ENCODE measurements around the gene OR5A1.
"Not testable (repeated sequence)": the region's sequence is repeated elsewhere in the genome, so short reads cannot be mapped to it uniquely, and the experiment has no call there.

OR5A1 gene

DNA sequence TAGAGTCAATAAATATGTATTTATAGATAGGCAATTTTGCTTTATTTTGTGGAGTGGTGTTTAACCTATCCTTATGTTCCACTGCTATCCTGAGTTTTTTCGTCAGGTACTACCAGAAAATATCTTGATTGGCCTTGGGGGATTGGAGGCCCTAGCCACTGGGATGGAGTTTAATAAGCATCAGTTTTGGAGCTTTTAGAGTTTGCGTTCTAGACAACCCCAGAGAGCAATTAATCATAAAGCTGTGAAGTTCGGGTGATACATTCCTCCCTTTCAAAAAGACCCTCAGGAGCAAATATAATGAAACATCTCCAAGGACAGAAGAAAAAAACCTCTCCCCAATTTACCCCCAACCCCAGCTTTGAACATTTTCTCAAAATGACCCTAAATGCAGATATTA lies at the start of gene OR5A1:
TSS of gene OR5A1 (plus strand) at position 301 of the 400 bp plus-strand sequence. CDS start 6,700 bp downstream, outside the sequence.
- no peak for FAIRE-seq

DNA sequence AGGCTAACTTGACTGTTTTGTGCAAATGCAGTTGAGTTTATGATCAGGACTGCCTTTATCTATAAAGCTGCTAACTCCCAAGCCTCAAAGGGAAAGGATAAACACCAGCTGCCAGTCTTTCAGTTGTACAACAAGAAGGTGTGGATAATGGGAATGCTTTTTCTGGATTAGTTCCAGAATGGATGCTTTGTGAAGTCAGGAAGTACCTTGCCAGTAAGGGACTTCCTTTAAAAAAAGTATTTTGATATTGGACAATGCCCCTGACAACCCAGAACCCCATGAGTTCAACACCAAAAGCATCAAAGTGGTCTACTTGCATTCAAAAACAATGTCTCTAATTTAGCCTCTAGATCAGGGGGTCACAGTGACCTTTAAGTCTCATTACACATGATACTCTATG lies 42.1 kb upstream of the OR5A1 start:
- FAIRE-seq, result no peak

DNA sequence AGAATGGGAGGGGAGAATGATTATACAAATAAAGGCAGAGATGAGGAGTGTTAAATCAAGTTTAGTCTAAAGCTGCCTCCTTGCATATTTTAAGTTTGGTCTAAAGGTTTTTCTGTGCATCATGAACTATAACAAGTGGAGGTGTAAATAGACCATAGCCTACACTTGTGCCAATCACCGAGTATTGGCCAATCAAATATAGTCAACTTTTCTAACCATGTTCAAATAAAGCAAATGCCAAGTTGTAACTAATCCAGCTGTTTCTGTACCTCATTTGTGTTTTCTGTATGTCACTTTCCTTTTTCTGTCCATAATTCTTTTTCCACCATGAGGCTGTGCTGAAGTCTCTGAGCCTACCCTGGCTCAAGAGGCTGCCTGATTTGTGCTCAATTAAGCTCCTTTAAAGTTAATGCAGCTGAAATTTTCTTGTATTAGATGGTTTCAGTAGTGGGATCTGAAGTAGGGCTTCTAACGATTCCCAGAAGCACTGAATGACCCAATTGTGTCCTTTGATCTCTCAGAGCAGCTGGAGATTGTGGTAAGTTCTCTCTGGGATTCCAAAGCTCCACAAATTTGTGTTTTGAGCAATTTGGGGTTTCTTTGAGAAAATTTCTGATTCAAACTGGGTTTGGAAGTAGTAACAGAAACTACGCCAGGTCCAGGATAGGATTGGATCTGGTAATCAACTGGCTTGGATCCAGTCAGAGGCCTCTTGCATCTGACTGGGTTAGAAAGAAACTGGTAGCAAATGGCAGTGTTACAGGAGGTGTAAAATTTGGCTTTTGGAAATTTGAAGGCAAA lies 35.6 kb upstream of the OR5A1 start:
- no peak for FAIRE-seq

DNA sequence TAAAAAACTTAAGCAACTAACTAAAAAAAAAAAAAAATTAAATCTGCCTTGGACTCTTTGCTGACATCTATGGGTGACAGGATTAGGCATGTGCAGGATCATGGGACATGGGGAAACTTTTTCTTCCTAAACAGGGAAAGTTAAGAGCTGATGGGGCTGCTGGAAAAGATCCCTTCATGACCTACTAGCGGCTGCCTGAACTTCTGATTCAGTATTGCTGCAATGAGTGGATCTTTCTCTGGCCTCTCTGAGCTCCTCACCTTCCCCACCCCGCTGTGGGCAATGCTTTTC lies 35.1 kb upstream of the OR5A1 start:
- FAIRE-seq, result no peak

DNA sequence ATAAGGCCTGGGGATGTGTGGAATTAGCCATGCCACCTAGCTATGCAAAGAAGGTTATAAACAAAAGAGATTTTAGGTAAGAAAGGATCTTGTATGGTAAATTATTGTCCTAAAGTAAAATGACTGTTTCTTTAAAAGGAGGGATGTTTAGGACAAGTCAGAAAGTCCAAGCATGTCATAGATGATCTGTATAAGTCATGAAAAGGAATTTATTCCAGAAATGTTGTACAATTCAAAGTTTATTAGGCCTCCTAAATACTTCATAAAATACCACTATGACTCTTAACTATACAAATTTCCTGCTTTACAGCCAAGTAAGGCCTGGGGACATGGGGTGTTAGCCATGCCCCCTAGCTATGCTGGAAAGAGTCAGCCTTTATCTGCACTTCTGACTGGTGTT lies 32.7 kb upstream of the OR5A1 start:
- FAIRE-seq, result no peak

DNA sequence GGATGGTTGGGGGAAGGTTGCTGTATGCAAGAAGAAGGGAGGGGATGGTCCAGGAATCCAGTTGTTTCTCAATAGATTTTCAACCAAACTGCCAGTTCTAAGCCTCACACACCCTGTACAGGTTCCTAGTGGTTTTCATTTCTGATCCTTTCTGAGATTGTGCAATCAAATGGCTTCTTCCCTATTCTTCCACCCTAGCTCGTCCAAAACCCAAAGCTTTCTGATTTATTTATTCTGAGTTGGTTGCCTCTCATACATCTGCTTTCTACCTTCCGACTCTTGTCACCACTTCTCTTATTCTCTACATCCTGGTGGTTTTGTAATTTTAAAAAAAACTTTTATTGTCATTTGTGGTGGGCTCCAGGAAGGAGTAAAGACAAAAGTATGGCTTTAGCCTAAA lies 22.6 kb upstream of the OR5A1 start:
- no peak for FAIRE-seq

DNA sequence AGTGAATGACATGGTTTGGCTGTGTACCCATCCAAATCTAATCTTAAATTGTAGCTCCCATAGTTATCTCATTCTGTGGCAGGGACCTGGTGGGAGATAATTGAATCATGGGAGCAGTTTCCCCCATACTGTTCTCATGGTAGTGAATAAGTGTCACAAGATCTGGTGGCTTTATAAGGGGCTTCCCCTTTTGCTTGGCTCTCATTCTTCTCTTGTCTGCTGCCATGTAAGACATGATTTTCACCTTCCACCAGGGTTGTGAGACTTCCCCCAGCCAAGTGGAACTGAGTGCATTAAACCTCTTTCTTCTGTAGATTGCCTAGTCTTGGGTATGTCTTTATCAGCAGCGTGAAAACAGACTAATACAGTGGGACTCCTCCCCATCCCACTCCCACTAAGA lies 21.2 kb upstream of the OR5A1 start:
- no peak for FAIRE-seq

DNA sequence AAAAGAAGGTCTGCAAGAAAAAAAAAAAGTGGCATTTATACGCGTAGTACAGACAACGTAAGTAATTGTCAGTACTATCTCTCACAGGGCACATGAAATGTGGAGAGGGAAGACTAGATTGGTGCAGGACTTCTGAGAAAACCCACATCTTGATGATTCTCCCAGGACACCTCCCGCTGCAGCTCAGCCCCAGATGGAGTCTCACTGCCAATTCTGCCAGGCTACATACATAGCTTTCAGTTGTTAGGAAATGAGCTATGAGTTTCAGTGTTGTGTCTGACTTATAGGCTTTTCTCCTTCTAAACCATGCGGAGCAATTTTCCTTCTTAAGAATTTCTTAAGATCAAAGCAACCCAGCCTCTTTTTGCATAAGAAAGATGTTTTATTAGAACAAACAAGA lies 19.7 kb upstream of the OR5A1 start:
- no peak for FAIRE-seq

DNA sequence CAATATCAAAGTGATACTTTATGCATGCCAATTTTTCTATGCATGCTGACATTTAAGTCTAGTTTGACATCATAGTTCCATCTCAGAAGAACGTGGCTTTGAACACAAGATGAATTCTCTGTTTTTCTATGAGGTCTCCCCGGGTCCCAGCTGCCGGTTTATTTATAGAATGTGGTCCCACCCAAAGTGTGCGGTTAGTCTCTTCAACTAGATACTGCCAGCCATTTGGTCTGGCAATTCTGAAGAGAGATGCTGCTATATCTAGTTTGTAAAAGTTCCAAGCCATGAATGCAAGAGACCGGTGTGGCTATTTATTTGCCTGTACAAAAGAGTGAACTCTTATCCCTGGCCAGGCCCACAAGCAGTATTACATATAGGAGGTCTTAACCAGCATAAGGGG lies 19.2 kb upstream of the OR5A1 start:
- FAIRE-seq, result no peak

DNA sequence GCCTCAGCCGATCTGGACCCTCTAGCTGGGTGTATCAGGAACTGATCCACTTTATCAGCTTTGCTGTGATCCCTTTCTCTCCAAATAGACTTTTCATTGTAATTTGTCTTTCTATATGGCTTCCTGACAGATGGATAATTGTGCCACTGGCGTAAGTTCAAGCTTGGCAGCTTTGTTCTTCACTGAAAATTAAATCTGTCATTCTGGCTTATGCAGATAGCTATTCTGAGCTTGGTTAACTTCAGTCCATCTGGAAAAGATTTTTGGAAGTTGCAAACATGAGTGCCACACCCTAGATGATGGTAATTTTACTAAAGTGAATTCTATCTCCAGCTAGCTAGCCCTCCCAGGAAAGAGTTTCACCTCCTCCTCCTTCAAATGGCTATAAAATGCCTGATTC lies 18.1 kb upstream of the OR5A1 start:
- no peak for FAIRE-seq

DNA sequence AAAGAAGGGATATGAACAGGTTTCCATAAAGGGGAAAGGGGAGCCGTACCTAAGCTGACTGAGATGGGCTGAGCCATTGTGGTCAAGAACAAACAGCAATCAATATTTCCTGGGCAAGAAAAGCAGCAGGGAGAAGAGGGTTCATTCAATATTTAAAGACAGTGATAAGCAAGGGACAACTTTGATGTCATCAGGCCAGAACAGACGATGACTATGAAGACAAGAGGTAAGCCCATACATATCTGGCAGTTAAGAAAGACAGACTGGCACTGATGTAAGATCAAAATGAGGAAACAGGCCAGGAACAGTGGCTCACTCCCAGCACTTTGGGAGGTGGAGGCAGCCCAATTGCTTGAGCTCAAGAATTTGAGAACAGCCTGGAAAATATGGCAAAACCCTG lies 12.4 kb upstream of the OR5A1 start:
- no peak for FAIRE-seq

DNA sequence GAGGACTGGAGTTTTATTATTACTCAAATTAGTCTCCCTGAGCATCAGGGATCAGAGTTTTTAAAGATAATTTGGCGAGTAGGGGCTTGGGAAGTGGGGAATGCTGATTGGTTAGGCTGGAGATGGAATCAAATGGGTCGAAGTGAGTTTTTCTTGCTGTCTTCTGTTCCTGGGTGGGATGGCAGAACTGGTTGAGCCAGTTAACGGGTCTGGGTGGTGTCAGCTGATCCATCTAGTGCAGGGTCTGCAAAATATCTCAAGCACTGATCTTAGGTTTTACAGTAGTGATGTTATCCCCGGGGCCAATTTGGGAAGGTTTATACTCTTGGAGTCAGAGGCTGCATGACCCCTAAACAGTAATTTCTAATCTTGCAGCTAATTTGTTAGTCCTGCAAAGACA lies 11.1 kb upstream of the OR5A1 start:
- no peak for FAIRE-seq

DNA sequence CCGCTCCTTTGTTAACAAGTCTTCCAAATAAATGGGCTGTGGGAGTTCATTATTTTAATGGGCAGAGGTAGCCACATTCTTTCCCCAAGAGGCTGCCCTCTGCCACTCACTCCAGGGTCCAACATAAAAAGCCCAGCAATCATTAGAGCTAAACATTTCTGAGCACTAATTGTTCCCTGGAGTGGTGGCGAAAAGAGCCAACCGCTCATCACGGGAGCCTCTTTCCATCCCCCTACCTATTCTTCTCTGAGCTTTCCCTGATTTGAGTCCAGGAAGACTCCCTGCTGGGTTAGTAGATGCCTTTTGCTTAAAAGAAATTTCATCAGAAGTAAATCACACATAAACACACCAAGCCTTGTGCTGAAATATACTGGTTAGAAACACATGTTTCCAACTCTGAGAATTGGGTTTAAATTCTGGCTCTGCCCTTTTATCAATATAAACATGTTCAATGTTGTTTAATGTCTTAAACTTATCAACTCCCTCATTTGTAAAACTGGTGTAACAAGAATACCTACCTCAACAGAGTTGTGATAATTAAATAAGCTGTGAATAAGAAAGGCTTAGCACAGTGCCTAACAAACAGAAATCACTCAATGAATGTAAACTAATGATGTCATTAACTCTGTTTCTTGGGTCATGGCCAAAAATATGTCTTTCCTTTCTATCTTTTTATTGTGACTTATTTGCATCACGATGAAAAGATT lies 9.8 kb upstream of the OR5A1 start, which contains the start of gene OR5A2:
TSS of gene OR5A2 (minus strand) at position 53 of the 707 bp plus-strand sequence. CDS start 3,460 bp downstream, outside the sequence.
- FAIRE-seq, result no peak

DNA sequence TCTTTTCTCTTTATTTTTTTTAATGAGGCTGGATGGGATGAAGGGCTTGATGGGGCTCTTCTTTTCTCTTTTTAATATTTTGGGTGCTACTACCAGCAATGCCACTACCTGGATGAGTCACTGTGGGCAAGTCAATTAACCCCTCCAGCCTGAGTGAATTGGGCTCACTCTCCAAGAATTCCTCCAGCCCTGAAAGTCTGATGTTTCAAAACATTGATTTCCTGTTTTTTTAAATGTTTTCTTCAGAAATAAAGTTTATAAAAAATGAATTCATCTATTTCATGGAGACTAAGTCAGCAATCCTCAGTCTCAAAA lies 9.2 kb upstream of the OR5A1 start:
- FAIRE-seq, result no peak

DNA sequence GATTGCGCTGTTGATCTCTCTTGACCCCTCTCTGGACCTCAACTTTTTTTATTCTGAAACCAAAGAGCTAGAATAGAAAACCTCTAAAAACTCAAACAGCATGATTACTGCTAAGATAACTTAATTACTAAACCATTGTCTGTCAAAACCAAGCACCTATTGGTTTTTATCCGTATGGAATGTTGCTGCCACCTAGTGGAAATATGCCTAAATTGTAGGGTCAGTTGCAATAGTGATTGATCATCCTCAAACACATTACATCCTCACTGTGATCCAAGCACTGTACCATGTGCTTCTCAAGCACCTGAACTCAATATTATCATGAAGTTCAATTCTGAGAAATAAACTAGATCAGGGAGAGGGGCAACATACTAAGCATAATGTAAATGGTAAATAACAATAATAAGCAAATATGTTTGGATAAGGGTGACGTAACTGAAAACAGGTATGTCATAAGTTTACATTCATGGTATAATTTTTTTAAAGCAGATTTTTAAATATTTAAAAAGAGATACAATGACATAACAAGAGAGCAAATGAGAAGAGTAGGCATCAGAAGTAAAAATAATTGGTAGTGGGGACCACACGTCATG lies 6.2 kb upstream of the OR5A1 start:
- peak; percentile 61 for FAIRE-seq

DNA sequence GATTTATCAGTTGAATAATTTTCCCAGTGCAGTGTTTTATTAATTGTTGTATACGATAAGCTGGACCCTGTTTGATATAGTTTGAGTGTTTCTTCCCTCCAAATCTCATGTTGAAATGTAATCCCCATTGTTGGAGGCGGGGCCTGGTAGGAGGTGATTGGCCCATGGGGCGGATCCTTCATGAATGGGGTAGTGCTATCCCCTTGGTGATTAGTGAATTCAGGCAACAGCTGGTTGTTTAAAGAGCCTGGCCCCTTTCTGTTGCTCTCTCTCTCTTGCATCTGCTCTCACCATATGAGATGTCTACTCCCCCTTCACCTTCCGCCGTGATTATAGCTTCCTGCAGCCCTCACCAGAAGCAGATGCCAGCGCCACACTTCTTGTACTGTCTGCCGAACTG lies 1.5 kb downstream of the OR5A1 start:
- FAIRE-seq, result no peak

DNA sequence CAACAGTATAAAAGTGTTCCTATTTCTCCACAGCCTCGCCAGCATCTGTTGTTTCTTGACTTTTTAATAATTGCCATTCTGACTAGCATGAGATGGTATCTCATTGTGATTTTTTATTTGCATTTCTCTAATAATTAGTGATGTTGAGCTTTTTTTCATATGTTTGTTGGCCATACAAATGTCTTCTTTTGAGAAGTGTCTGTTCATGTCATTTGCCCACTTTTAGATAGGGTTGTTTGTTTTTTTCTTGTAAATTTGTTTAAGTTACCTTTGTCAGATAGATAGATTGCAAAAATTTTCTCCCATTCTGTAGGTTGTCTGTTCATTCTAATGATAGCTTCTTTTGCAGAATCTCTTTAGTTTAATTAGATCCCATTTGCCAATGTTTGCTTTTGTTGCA lies 9.4 kb downstream of the OR5A1 start:
- not testable (repeated sequence) for FAIRE-seq

DNA sequence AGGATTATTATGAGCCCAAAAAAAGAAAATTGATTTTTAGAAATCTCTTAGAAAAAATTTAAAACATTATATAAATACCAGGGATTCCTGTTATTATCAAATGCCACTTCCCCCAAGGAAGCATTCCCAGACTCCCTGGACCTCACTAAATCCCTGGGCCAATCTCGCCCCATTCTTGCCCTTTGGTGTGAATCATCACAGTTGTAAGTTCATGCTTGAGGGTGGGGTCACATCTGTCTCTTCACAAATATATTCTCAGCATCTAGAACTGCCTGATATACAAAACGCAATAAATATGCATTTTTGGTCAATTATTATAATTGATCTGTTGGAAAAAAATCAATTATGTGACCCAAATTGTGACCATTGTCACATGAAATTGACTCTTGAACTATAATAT lies 12.2 kb downstream of the OR5A1 start:
- no peak for FAIRE-seq

DNA sequence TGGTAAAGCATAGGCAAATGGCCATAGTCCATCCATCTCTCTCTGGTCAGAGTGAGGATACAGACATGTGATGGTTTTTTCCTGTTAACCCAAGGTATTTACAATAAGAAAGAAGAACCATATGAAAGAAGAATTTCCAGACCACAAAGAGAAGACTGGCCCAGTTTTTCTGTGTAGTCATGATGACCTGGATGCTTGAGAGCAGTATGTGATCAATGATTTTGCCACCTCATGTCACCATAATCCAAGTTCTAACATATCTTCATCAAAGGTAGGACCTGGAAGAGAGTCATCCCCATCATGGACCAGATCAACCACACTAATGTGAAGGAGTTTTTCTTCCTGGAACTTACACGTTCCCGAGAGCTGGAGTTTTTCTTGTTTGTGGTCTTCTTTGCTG lies 20.4 kb downstream of the OR5A1 start, which contains the start of gene OR4D6:
TSS of gene OR4D6 (plus strand) at position 301 of the 400 bp plus-strand sequence. CDS start at position 301, 0 bp downstream.
- no peak for FAIRE-seq

DNA sequence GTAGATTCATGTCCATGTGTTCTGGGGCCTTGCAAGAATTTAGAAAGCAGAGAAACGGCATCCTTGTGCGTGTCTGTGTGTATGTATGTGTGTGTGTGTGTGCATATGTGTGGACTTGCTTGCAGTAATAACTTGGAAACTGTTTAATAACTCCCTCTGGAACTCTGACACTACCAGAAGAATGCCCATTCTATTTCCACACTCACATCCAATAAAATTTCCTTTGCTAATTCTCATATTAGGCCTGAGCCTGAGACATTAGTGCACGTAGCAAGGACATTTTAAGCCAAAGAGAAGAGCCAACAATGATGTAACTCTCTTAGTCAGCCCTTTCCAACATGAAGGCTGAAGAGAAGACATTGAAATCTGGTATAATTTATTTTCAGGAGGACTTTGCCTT lies 23.6 kb downstream of the OR5A1 start:
- FAIRE-seq, result no peak

DNA sequence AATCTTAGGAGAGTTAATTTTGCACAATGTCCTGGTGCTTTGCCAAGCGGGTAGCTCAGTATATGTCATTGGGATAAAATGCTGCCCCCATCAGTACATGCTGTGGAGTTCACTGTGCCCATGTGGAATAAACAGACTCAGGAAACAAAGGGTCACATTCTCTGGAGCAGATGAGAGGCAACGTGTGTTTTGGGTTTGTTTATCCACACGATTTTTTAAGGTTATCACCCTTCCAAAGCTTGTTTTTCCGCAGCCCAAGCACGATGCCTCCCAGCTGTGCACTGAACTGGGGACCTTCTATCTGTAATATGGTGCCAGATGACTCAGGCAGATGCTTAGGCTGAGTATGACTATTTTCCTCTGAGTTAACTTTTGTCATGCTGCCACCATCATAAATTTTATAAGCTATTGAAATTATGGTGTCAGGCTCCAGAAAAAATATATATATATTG lies 26.9 kb downstream of the OR5A1 start:
- no peak for FAIRE-seq

DNA sequence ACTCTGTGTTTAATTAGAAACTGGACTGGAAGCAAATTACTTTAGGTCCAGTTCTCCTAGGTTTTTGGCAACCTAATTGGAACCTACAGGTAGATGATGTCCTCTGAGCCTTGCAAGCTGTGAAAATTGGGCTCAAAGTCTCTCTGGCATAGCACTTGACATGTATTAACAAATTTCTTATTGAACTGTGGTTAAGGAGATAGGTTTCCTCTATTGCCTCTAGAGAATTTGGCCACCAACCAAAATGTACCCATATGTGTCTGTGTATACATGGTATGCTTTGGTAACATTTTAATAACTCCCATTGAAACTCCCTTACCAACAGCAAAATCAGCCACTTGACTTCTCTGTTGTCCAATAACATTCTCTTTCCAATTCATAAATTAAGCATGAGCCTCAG lies 36.7 kb downstream of the OR5A1 start, which contains the start of gene OR4D10:
TSS of gene OR4D10 (plus strand) at position 301 of the 400 bp plus-strand sequence. CDS start 4,115 bp downstream, outside the sequence.
- no peak for FAIRE-seq

DNA sequence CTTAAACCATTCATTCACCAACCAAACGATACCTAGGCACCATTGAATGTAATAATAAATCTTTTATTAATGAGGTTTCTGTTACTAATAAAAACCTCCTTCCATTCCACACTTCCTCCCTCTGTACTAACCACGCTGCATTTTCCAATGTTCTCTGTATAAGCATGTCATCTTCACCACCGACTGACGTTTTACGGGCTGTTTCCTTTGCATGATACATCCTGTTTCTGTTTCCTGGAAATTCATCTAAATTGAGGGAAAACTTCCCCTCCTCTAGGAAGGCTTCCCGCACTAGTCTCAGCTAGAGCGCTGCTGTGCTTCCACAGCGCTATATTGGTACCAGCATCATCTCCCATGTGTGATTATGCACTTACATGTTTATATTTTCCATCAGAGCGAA lies 38.9 kb downstream of the OR5A1 start:
- no peak for FAIRE-seq

DNA sequence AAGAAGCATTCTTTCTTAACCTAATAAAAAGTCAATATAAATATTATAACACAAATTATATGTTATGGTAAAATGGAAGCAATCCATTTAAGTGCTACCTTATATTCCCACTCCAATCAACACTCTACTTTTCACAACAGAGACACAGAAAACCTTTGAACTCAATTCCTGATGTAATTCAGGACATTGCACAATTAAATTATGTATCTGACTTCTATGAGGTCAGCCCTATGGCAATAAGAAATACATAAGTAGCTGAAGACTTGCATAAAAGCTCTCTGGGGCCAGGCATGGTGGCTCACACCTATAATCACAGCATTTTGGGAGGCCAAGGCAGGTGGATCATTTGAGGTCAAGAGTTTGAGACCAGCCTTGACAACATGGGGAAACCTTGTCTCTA lies 43.6 kb downstream of the OR5A1 start:
- FAIRE-seq, result no peak
